ENCODE measurements around the gene MTRFR. TPM values are rescaled to one million over a fixed set of nuclear protein-coding genes. Genes with fewer than 3 reads are reported as not detected.
A peak's percentile ranks its signal among the peaks of the same experiment; 100 is the strongest.

Gene MTRFR
- total RNA-seq, 1 experiment from 2014 or later = 14.8 TPM

GRCh38 chr12:123264642-123265041 is 31.4 kb downstream of the MTRFR start:
- Mint-ChIP-seq H3K9me3 (peaks cover 0 to 9% of the 10 kb centered on the region in 2 experiments; a peak in 1 of 5 replicates), H3K4me3 (peak overlapping the region in 1 of 2 experiments; percentile 16; a peak in 1 of 5 replicates)

More at GRCh38 chr12:123264642-123265041, 31.4 kb downstream of the MTRFR start:
- Histone ChIP-seq H3T11ph (ENCODE audit: low read length) (no peak overlapping the region), H3K56ac (ENCODE audit: insufficient read length, low read depth, low read length) (no peak overlapping the region), H3K79me2 (ENCODE audit: insufficient read depth, low read length) (peaks cover 18% of the 10 kb centered on the region; the same call in 1 of the 2 replicates), H2BK12ac (ENCODE audit: insufficient read length, low read depth, low read length) (no peak overlapping the region), H2BK15ac (ENCODE audit: low read depth, low read length) (no peak overlapping the region), H3K9ac (ENCODE audit: extremely low read depth, insufficient read length, low read length) (no peak overlapping the region), H3K4me2 (ENCODE audit: insufficient read depth, insufficient read length, low read length) (no peak overlapping the region), H2AFZ (ENCODE audit: low read length) (no peak overlapping the region), H4K8ac (replicated peaks; ENCODE audit: insufficient read length, low read depth, low read length) (no peak overlapping the region), H3K4ac (ENCODE audit: low read depth, low read length) (no peak overlapping the region), H3K27ac (ENCODE audit: insufficient read length, low read depth, low read length) (no peak overlapping the region), H4K20me1 (ENCODE audit: control insufficient read depth, insufficient read depth, insufficient read length) (no peaks in the 10 kb centered on the region), H2BK120ac (ENCODE audit: low read depth, low read length, poor library complexity, severe bottlenecking) (no peak overlapping the region), H4K5ac (ENCODE audit: insufficient read length, low read depth, low read length) (no peak overlapping the region), H2BK5ac (ENCODE audit: insufficient read length, low read length) (no peak overlapping the region), H3K23me2 (ENCODE audit: insufficient read length, low read depth, low read length, poor library complexity, severe bottlenecking) (no peaks in the 10 kb centered on the region), H3K9me3 (ENCODE audit: control insufficient read depth, low read depth, low read length) (no peaks in the 10 kb centered on the region), H3K18ac (ENCODE audit: insufficient read length, low read depth, low read length) (no peak overlapping the region), H3K79me1 (ENCODE audit: insufficient read depth, low read depth, low read length, poor library complexity, severe bottlenecking) (peaks cover 2% of the 10 kb centered on the region), H3K14ac (ENCODE audit: insufficient read depth, low read length) (no peak overlapping the region), H3K4me1 (ENCODE audit: insufficient read depth, low read length) (peaks cover 2% of the 10 kb centered on the region; the same call in 1 of the 2 replicates), H2AK5ac (ENCODE audit: insufficient read length, low read length) (no peak overlapping the region), H2BK20ac (ENCODE audit: low read depth, low read length, poor library complexity, severe bottlenecking) (no peak overlapping the region), H3K27me3 (ENCODE audit: insufficient read depth, low read length) (no peaks in the 10 kb centered on the region), H3K23ac (ENCODE audit: insufficient read length, low read depth, low read length) (no peak overlapping the region), H4K91ac (ENCODE audit: insufficient read length, low read depth, low read length) (no peak overlapping the region)
- peak overlapping the region; percentile 44 to 94 (median 56); a peak in 5 of 7 replicates for H3K27ac Mint-ChIP-seq
- TF ChIP-seq, protein P1, sequence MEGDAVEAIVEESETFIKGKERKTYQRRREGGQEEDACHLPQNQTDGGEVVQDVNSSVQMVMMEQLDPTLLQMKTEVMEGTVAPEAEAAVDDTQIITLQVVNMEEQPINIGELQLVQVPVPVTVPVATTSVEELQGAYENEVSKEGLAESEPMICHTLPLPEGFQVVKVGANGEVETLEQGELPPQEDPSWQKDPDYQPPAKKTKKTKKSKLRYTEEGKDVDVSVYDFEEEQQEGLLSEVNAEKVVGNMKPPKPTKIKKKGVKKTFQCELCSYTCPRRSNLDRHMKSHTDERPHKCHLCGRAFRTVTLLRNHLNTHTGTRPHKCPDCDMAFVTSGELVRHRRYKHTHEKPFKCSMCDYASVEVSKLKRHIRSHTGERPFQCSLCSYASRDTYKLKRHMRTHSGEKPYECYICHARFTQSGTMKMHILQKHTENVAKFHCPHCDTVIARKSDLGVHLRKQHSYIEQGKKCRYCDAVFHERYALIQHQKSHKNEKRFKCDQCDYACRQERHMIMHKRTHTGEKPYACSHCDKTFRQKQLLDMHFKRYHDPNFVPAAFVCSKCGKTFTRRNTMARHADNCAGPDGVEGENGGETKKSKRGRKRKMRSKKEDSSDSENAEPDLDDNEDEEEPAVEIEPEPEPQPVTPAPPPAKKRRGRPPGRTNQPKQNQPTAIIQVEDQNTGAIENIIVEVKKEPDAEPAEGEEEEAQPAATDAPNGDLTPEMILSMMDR (conservative IDR thresholded peaks at IDR 0.05) = peak; percentile 60
- peak; percentile 79 for DNase-seq
- H3K27me3 Mint-ChIP-seq (ENCODE audit: low read depth) = no peaks in the 10 kb centered on the region
- peaks cover 63 to 69% of the 10 kb centered on the region in 2 experiments for H3K4me1 Mint-ChIP-seq
- no CpG with 5 or more reads among the region's 7 CpGs for WGBS (ENCODE audit: extremely low coverage, insufficient read length, low lambda C conversion rate)
- H3K36me3 Mint-ChIP-seq (ENCODE audit: insufficient read depth in 1 of 3, low read depth in 3 of 3) = peaks cover 44 to 85% (median 82%) of the 10 kb centered on the region in 3 experiments
